Right kidney (tissue), 9 donors: Measurements from ENCODE around the gene AGFG2.
"Not testable (repeated sequence)": the region's sequence is repeated elsewhere in the genome, so short reads cannot be mapped to it uniquely, and the experiment has no call there.

ENCODE experiments used
- DNase-seq: peaks from one replicate; pipeline ENCODE4 v3.0.0-alpha.2; 2016
- long read RNA-seq, 8 donors: transcript quantifications; one replicate each; lab custom pipeline, GENCODE V29; 2026

AGFG2 gene, protein sequence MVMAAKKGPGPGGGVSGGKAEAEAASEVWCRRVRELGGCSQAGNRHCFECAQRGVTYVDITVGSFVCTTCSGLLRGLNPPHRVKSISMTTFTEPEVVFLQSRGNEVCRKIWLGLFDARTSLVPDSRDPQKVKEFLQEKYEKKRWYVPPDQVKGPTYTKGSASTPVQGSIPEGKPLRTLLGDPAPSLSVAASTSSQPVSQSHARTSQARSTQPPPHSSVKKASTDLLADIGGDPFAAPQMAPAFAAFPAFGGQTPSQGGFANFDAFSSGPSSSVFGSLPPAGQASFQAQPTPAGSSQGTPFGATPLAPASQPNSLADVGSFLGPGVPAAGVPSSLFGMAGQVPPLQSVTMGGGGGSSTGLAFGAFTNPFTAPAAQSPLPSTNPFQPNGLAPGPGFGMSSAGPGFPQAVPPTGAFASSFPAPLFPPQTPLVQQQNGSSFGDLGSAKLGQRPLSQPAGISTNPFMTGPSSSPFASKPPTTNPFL
- long read RNA-seq, donor 1, partial matches to known transcripts = 6 of 8 reads
- long read RNA-seq, donor 1, other reads (novel, unspliced or antisense) = 0 of 8 reads
- long read RNA-seq, donor 2, full-length matches to known transcripts = 1 of 1 reads
- long read RNA-seq, donor 2, partial matches to known transcripts = 0 of 1 reads
- long read RNA-seq, donor 2, other reads (novel, unspliced or antisense) = 0 of 1 reads
- long read RNA-seq, donor 3 = 0 reads
- long read RNA-seq, donor 4 = 0 reads
- long read RNA-seq, donor 5, full-length matches to known transcripts = 1 of 1 reads
- long read RNA-seq, donor 5, partial matches to known transcripts = 0 of 1 reads
- long read RNA-seq, donor 5, other reads (novel, unspliced or antisense) = 0 of 1 reads
- long read RNA-seq, donor 6, full-length matches to known transcripts = 2 of 2 reads
- long read RNA-seq, donor 6, partial matches to known transcripts = 0 of 2 reads
- long read RNA-seq, donor 6, other reads (novel, unspliced or antisense) = 0 of 2 reads
- long read RNA-seq, donor 7 = 0 reads
- long read RNA-seq, donor 8 = 0 reads

DNA sequence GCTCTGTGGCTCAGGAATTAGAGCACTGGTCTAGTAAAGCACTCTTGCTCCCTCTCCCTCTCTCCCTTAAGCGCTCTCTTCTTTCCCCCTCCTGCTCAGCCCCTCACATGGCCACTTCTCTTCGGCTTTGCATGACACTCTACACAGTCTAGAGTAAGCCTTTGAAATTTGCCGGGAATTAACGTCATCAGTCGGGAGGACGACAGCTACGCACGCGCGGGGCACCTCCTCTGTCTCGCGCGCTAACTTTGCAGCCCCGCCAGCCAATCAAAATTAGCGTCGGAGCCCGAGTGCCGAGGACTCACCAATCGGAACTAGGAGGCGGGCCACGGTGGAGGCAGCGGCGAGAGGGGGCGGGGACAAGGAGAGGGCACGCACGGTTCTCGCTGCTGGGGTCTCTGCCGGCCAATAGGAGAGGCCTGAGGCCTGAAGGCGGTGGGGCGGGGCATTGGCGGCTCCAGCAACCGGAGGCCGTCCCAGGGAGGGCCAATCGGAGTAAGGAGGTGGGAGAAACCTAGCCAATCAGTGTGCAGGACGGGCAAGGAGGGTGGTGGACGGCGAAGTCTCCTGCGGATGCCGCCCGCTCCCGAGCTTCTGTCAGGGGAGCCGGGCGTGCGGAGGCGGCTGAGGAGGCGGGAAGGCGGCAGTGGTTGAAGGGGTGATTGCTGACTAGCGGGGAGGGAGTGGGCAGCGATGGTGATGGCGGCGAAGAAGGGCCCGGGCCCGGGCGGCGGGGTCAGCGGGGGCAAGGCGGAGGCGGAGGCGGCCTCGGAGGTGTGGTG, at the start of gene AGFG2:
Gene AGFG2, plus strand, starts transcription at position 550 of the 782 bp plus-strand sequence. Its CDS starts 144 bp downstream, at position 694.
- peak; percentile 87 for DNase-seq

DNA sequence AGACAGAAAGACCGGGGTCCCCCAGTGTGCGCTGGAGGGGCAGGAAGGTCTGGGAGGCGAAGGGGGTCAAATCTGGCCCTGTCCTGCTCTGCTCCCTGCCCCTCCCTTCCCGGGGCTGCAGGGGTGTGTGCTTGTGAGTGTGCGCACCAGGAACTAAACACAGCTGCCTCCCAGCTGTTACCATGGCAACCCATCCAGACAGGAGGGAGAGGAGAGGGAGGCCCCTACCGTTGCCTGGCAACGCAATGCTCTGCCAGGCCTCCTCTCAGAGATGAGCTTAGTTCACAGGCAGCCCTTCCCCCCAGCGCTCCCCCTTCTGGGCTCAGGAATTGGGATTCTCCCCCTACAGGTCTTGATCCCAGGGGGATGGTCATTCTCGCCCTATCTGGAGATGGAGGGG, 49.2 kb upstream of the AGFG2 start:
- DNase-seq = peak; percentile 72

DNA sequence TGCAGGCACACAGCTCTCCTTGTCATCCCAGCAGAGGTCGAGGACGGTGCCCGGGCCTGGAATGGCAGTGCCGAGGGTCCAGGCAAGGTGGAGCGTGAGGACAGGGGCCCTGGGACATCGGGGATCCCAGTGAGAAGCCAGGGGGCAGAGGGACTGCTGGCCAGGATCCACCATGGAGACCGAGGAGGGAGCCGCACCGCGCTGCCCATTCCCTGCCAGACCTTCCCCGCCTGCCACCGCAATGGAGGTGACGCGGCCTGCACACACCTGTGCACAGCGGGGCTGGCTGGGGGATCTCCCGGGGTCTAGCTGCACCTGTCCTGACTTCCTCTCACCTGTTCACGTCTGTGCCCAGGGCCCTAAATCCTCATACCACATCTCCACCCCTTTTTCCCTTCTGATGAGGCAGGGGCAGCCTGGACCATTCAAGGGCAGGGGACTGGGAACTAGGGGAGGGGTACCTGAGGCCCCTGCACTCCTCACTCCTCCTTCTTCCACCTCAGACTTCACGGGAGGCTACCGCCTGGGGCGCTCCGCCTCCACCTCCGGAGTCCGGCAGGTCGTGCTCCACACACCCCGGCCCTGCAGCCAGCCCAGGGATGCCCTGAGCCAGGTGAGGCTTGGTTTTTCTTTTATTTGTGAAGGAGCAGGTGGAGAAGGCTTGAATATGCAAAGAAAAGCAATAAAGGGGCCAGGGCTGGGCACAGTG, 48.4 kb upstream of the AGFG2 start:
- no peak for DNase-seq

DNA sequence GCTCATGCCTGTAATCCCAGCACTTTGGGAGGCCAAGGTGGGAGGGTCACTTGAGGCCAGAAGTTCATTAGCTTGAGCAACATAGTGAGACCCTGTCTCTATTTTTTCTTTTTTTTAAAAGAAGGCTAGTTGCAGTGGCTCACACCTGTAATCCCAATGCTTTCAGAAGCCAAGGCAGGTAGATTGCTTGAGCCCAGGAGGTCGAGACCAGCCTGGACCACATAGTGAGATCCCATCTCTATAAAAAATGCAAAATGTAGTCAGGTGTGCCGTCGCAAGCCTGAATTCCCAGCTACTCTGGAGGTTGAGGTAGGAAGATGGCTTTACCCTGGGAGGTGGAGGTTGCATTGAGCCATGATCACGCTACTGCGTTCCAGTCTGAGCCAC, 47.8 kb upstream of the AGFG2 start:
- no peak for DNase-seq

DNA sequence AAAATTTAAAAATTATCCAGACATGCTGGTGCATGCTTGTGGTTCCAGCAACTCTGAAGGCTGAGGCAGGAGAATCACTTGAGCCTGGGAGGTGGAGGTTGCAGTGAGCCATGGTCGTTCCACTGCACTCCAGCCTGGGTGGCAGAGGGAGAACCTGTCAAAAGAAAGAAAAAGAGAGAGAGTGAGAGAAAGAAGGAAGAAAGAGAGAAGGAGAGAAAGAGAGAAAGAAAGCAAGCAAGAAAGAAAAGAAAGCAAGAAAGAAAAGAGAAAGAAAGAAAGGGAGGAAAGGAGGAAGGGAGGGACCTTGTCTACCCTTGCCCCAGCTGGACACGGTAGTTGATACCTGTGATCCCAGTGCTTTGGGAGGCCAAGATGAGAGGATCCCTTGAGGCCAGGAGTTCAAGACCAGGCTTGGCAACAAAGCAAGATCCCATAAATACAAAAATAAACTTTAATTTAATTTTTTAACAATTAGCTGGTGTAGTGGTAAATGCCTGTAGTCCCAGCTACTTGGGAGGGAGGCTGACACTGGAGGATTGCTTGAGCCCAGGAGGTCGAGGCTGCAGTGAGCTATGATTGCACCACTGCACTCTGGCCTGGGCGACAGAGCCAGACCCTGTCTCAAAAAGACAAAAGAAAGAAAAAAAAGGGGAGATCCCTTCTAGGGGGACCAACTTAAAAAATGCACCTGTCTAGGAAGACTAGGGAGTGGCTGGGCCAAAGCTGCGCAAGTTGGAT, 46.1 kb upstream of the AGFG2 start:
- DNase-seq = no peak

DNA sequence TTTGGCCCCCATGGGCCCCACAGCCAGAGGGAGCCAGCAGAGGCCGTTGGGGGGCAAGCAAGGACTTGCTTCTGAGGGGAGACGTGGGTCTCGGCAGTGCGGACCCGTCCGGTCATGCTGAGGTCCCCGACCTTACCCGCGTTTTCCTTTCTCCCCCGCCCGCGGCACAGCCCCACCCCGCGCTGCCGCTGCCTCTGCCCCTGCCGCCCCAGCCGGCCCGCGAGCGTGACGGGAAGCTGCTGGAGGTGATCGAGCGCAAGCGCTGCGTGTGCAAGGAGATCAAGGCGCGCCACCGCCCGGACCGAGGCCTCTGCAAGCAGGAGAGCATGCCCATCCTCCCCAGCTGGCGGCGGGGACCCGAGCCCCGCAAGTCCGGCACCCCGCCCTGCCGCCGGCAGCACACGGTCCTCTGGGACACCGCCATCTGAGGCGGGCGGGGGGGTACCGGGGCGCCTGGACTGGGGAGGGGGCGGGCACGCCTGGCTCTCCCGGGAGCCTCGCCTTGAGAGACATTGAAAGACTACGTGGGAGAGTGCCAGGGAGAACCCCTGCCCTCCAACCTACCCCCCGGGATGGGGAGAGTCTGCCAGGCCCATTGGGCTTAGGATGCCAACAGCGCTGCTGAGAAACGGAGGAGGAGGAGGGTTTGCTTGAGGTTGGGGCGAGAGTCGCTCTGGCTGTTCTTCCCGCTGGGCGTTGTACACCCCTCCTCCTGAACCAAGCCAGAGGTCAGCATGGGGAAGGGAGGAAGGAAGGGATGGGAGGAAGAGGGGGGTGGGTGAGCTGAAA, 45.3 kb upstream of the AGFG2 start:
- DNase-seq = peak; percentile 40

DNA sequence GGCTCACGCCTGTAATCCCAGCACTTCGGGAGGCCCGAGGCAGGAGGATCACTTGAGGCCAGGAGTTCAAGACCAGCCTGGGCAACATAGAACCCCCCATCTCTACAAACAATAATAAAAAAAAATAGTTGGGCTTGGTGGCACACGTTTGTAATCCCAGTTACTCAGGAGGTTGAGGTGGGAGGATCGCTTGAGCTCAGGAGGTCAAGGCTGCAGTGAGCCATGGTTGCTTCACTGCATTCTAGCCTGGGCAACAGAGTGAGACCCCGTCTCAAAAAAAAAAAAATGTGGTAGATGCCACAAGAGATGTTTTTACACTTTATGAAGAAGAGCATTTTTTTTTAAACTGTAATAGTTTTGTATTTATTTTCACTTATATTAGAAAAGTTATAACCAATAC, 42.5 kb upstream of the AGFG2 start:
- DNase-seq = no peak

GRCh38 chr7:100500743-100501142, 38.3 kb upstream of the AGFG2 start:
- DNase-seq = not testable (repeated sequence)

DNA sequence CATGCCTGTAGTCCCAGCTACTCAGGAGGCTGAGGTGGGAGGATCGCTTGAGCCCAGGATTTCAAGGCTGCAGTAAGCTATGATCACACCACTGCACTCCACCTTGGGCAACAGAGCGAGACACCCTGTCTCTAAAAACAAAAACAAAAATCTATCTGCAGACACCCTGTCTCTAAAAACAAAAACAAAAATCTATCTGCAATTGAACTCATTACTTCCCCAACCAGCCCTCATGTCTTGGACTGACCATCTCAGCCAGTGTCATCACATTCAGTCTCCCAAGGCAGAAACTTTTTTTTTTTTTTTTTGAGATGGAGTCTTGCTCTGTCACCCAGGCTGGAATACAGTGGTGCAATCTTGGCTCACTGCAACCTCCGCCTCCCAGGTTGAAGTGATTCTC, 35.0 kb upstream of the AGFG2 start:
- DNase-seq = not testable (repeated sequence)

GRCh38 chr7:100504887-100505611, 34.0 kb upstream of the AGFG2 start:
- DNase-seq = no peak

- DNase-seq = no peak
These were observed 32.6 kb upstream of the AGFG2 start for GRCh38 chr7:100506356-100506923.

DNA sequence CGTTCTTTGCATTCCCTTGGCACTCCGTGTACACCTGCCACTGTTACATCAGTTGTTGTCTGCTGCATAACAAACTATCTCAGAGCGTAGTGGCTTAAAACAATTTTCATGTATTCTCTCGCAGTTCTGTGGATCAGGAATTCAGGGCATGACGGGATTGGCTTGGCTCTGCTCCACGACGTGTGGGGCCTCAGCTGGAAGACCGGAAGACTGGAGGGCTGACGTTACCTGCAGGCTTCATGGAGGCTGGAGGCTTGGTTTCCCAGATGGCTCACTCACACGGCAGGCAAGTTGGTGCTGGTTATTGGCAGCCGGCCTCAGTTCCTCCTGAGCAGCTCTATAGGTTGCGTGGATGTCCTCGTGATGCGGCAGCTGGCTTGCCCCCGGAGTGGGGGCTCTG, 29.8 kb upstream of the AGFG2 start:
- DNase-seq = no peak

- DNase-seq = no peak
These were observed 28.4 kb upstream of the AGFG2 start for GRCh38 chr7:100510437-100511239.

GRCh38 chr7:100513212-100513810, 25.7 kb upstream of the AGFG2 start:
- DNase-seq = no peak

- no peak for DNase-seq
These were observed 23.9 kb upstream of the AGFG2 start for GRCh38 chr7:100515072-100515532.

- no peak for DNase-seq
These were observed 22.7 kb upstream of the AGFG2 start for GRCh38 chr7:100516135-100516812.

- DNase-seq = no peak
These were observed 21.7 kb upstream of the AGFG2 start for GRCh38 chr7:100517305-100517704.
